ENCODE measurements around the gene SURF6.

SURF6 gene

GRCh38 chr9:133367778-133368177 is 31.8 kb upstream of the SURF6 start:
- no peak for DNase-seq (ENCODE audit: low read depth)

GRCh38 chr9:133367221-133367620 is 31.2 kb upstream of the SURF6 start:
- DNase-seq (ENCODE audit: low read depth) = no peak

GRCh38 chr9:133366435-133366834 is 30.4 kb upstream of the SURF6 start:
- no peak for DNase-seq (ENCODE audit: low read depth)

- DNase-seq (ENCODE audit: low read depth) = peak; percentile 42
Measured at GRCh38 chr9:133362359-133363044, 26.5 kb upstream of the SURF6 start.

- DNase-seq (ENCODE audit: low read depth) = no peak
Measured at GRCh38 chr9:133361507-133362092, 25.6 kb upstream of the SURF6 start.

- DNase-seq (ENCODE audit: low read depth) = no peak
Measured at GRCh38 chr9:133360400-133361393, 24.7 kb upstream of the SURF6 start.

GRCh38 chr9:133359399-133360175 is 23.6 kb upstream of the SURF6 start:
- DNase-seq (ENCODE audit: low read depth) = no peak

- no peak for DNase-seq (ENCODE audit: low read depth)
Measured at GRCh38 chr9:133357656-133358055, 21.7 kb upstream of the SURF6 start.

GRCh38 chr9:133356391-133357091 is 20.6 kb upstream of the SURF6 start, which contains the start of the genes SURF1 and SURF2:
TSS of gene SURF1 (minus strand) at chr9:133356487. CDS start at chr9:133356453, 34 bp downstream.
TSS of gene SURF2 (plus strand) at chr9:133356550. CDS start at chr9:133356593, 43 bp downstream.
- DNase-seq (ENCODE audit: low read depth) = peak; percentile 83

- DNase-seq (ENCODE audit: low read depth) = no peak
Measured at GRCh38 chr9:133355881-133356357, 19.9 kb upstream of the SURF6 start.

- DNase-seq (ENCODE audit: low read depth) = no peak
Measured at GRCh38 chr9:133354766-133355165, 18.8 kb upstream of the SURF6 start.

GRCh38 chr9:133353548-133353947 is 17.6 kb upstream of the SURF6 start:
- no peak for DNase-seq (ENCODE audit: low read depth)

- no peak for DNase-seq (ENCODE audit: low read depth)
Measured at GRCh38 chr9:133352635-133353340, 16.8 kb upstream of the SURF6 start.

GRCh38 chr9:133351908-133352634 is 16.1 kb upstream of the SURF6 start:
- DNase-seq (ENCODE audit: low read depth) = peak; percentile 71

GRCh38 chr9:133351526-133351907 is 15.5 kb upstream of the SURF6 start:
- no peak for DNase-seq (ENCODE audit: low read depth)

- DNase-seq (ENCODE audit: low read depth) = no peak
Measured at GRCh38 chr9:133349965-133350616, 14.1 kb upstream of the SURF6 start.

- no peak for DNase-seq (ENCODE audit: low read depth)
Measured at GRCh38 chr9:133348718-133349573, 13.0 kb upstream of the SURF6 start.

Data from iris pigment epithelial cell (primary cell).